ENCODE data around the gene YPEL5. TPM values are rescaled to one million over a fixed set of nuclear protein-coding genes. Genes with fewer than 3 reads are reported as not detected.

Gene YPEL5
- total RNA-seq, 1 experiment from 2014 or later = 27.1 TPM

DNA sequence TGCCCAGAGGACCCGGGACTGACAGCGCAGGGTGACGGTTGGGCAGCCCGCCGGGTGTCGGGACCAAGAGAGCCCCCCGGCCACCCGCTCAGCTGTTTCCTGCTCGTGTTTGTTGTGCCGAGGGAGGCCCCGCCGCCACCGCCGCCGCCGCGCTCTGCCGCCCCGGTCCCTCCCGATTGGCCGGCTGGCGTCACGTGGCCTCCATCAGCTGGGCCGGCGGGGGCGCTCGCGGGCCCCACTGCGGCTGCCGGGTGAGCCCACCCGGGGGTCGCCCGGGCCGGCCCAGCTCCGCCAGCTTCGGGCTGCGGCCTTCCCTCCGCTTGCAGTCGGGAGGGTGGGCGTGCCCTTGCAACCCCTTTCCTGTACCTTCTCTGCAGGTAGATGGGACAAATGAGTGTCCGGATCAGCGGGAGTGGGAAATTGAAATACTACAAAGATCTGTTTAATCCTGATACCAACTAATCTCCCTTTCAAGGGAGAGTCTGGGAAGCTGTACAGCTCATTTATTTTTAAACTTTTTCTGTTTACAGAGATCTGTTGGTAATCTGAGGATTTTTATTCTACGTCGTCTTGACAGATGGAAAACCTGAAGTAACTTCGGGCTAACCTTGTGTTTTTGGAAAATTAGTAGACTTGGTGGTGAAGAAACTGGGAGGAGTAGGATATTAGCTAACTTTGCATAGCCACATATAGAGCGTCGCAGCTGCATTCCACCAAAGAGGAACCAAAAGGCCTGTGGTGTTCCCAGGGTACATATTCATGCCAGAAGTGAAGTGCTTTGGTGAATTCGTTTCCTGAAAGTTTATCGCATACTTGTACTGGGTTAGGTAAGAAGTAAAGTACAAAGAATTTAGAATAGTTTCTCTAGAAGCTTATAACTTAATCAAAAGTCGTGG is 1.2 kb downstream of the YPEL5 start:
- Histone ChIP-seq H3K4me2 (ENCODE audit: low read length) (peak overlapping the region; percentile 86), H3K9me2 (ENCODE audit: insufficient read depth) (no peaks in the 10 kb centered on the region), H3K4me3 (replicated peaks in 1 of 2; ENCODE audit: low read depth in 1 of 2, low read length in 2 of 2) (peak overlapping the region; percentile 67 to 76), H3K4me1 (ENCODE audit: control insufficient read depth in 1 of 2, insufficient read depth in 2 of 2, low read length in 2 of 2) (peaks cover 22 to 23% of the 10 kb centered on the region in 2 experiments), H4K20me1 (ENCODE audit: insufficient read depth) (no peaks in the 10 kb centered on the region), H2AFZ (ENCODE audit: low read depth, low read length, poor library complexity, severe bottlenecking) (no peak overlapping the region), H3K9me3 (ENCODE audit: control insufficient read depth in 1 of 2, insufficient read depth in 1 of 2, low read depth in 1 of 2, low read length in 2 of 2) (no peaks in the 10 kb centered on the region), H3K27ac (ENCODE audit: low read depth, low read length) (peak overlapping the region; percentile 81; the same call in 1 of the 2 replicates), H3K9ac (ENCODE audit: low read length) (peak overlapping the region; percentile 57), H3K36me3 (ENCODE audit: control insufficient read depth in 1 of 2, insufficient read depth in 2 of 2, low read length in 2 of 2) (0 out of 4 replicates have a peak, but pooled peaks cover 0 to 2% of the 10 kb centered on the region in 2 experiments), H3K27me3 (ENCODE audit: insufficient read depth, low read length) (no peaks in the 10 kb centered on the region), H3K79me2 (ENCODE audit: insufficient read depth, low read length) (no peaks in the 10 kb centered on the region)
- DNase-seq (ENCODE audit: low read depth, low spot score) (no peak), ATAC-seq (peak; percentile 28)
- intact Hi-C loops (cut with micrococcal nuclease) = no loop called here
- BruUV-seq (replicated peaks) = no TSS peak
- POLR2A ChIA-PET = no interaction called here
- RAD21 ChIA-PET (ENCODE audit: low non-redundant PET in 1 of 2, low total read pairs in 2 of 2, uncharacterized antibody in 2 of 2, unreplicated experiment in 2 of 2) = no interaction called here
- CTCF ChIA-PET = interaction anchor here (0.8 to 3.3 kb wide), 4 partner anchors 10 to 564 kb away, joined by 3 to 25 read pairs (median 4); no protein-coding TSS in a partner anchor
- TF ChIP-seq, protein P1, sequence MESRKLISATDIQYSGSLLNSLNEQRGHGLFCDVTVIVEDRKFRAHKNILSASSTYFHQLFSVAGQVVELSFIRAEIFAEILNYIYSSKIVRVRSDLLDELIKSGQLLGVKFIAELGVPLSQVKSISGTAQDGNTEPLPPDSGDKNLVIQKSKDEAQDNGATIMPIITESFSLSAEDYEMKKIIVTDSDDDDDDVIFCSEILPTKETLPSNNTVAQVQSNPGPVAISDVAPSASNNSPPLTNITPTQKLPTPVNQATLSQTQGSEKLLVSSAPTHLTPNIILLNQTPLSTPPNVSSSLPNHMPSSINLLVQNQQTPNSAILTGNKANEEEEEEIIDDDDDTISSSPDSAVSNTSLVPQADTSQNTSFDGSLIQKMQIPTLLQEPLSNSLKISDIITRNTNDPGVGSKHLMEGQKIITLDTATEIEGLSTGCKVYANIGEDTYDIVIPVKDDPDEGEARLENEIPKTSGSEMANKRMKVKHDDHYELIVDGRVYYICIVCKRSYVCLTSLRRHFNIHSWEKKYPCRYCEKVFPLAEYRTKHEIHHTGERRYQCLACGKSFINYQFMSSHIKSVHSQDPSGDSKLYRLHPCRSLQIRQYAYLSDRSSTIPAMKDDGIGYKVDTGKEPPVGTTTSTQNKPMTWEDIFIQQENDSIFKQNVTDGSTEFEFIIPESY (IDR thresholded peaks at IDR 0.05; ENCODE audit: extremely low read depth, insufficient replicate concordance, low read length) = no peak
- TF ChIP-seq ZFX (IDR thresholded peaks at IDR 0.05) = no peak
- TF ChIP-seq, protein P2, sequence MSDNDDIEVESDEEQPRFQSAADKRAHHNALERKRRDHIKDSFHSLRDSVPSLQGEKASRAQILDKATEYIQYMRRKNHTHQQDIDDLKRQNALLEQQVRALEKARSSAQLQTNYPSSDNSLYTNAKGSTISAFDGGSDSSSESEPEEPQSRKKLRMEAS (IDR thresholded peaks at IDR 0.05) = peak; percentile 43; the same call in 1 of the 2 replicates
- no peak for TF ChIP-seq FOSL1 (IDR thresholded peaks at IDR 0.05; ENCODE audit: low read depth)
- TF ChIP-seq CBX3 (IDR thresholded peaks at IDR 0.05; ENCODE audit: low read depth) = no peak
- TF ChIP-seq SIN3A (IDR thresholded peaks at IDR 0.05; ENCODE audit: low read depth) = no peak
- TF ChIP-seq, protein P3, sequence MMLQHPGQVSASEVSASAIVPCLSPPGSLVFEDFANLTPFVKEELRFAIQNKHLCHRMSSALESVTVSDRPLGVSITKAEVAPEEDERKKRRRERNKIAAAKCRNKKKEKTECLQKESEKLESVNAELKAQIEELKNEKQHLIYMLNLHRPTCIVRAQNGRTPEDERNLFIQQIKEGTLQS (IDR thresholded peaks at IDR 0.05) = no peak
- TF ChIP-seq YY1 (IDR thresholded peaks at IDR 0.05; ENCODE audit: extremely low read depth, insufficient replicate concordance, low read depth, low read length) = no peak
- no peak for TF ChIP-seq EZH2phosphoT487 (IDR thresholded peaks at IDR 0.05; ENCODE audit: borderline replicate concordance)
- no peak for TF ChIP-seq POLR2AphosphoS5 (IDR thresholded peaks at IDR 0.05; ENCODE audit: low read depth, low read length)
- peak; percentile 56 for TF ChIP-seq TCF7L2 (IDR thresholded peaks at IDR 0.05; ENCODE audit: borderline replicate concordance, extremely low read depth, insufficient read depth, insufficient read length)
- no peak for TF ChIP-seq JUND (IDR thresholded peaks at IDR 0.05)
- TF ChIP-seq SRF (IDR thresholded peaks at IDR 0.05; ENCODE audit: low read depth) = no peak
- no peak for TF ChIP-seq CEBPB (IDR thresholded peaks at IDR 0.05; ENCODE audit: low read depth)
- no peak for TF ChIP-seq ELF1 (IDR thresholded peaks at IDR 0.05; ENCODE audit: borderline replicate concordance, low read depth)
- TF ChIP-seq, protein P4, sequence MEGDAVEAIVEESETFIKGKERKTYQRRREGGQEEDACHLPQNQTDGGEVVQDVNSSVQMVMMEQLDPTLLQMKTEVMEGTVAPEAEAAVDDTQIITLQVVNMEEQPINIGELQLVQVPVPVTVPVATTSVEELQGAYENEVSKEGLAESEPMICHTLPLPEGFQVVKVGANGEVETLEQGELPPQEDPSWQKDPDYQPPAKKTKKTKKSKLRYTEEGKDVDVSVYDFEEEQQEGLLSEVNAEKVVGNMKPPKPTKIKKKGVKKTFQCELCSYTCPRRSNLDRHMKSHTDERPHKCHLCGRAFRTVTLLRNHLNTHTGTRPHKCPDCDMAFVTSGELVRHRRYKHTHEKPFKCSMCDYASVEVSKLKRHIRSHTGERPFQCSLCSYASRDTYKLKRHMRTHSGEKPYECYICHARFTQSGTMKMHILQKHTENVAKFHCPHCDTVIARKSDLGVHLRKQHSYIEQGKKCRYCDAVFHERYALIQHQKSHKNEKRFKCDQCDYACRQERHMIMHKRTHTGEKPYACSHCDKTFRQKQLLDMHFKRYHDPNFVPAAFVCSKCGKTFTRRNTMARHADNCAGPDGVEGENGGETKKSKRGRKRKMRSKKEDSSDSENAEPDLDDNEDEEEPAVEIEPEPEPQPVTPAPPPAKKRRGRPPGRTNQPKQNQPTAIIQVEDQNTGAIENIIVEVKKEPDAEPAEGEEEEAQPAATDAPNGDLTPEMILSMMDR (IDR thresholded peaks at IDR 0.05 in 2 of 3, conservative IDR thresholded peaks at IDR 0.05 in 1 of 3; ENCODE audit: borderline replicate concordance in 1 of 3, insufficient read depth in 1 of 3, low read depth in 2 of 3, low read length in 2 of 3) = peak in 2 of 3 experiments; percentile 23 to 40; a peak in 2 of 6 replicates
- TF ChIP-seq, protein P5, sequence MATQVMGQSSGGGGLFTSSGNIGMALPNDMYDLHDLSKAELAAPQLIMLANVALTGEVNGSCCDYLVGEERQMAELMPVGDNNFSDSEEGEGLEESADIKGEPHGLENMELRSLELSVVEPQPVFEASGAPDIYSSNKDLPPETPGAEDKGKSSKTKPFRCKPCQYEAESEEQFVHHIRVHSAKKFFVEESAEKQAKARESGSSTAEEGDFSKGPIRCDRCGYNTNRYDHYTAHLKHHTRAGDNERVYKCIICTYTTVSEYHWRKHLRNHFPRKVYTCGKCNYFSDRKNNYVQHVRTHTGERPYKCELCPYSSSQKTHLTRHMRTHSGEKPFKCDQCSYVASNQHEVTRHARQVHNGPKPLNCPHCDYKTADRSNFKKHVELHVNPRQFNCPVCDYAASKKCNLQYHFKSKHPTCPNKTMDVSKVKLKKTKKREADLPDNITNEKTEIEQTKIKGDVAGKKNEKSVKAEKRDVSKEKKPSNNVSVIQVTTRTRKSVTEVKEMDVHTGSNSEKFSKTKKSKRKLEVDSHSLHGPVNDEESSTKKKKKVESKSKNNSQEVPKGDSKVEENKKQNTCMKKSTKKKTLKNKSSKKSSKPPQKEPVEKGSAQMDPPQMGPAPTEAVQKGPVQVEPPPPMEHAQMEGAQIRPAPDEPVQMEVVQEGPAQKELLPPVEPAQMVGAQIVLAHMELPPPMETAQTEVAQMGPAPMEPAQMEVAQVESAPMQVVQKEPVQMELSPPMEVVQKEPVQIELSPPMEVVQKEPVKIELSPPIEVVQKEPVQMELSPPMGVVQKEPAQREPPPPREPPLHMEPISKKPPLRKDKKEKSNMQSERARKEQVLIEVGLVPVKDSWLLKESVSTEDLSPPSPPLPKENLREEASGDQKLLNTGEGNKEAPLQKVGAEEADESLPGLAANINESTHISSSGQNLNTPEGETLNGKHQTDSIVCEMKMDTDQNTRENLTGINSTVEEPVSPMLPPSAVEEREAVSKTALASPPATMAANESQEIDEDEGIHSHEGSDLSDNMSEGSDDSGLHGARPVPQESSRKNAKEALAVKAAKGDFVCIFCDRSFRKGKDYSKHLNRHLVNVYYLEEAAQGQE (IDR thresholded peaks at IDR 0.05; ENCODE audit: low read depth) = no peak
- no peak for TF ChIP-seq EGR1 (IDR thresholded peaks at IDR 0.05; ENCODE audit: low read depth)

All from HCT116 (cell line).